LNCaP clone FGC (cell line): Measurements from ENCODE around the gene SUN2.

Experiments used
- DNase-seq: peaks from one replicate; pipeline ENCODE4 v3.0.0-alpha.2; 2011; ENCODE audit warnings: low read depth
- H3K4me3 ChIP-seq: 2 replicates; pipeline ENCODE4 v1.5.1; 2011; ENCODE audit warnings: mild to moderate bottlenecking, low read depth, low read length, control low read depth
- CTCF ChIP-seq: IDR thresholded peaks from 2 replicates; pipeline ENCODE4 v1.5.1; 2012; ENCODE audit warnings: mild to moderate bottlenecking; ENCODE audit not compliant: control insufficient read depth, insufficient read depth; ENCODE audit errors: extremely low read depth

Gene SUN2

GRCh38 chr22:38777087-38777671 lies 21.4 kb upstream of the SUN2 start:
- TF ChIP-seq CTCF: no peak
- no peak for DNase-seq

DNA sequence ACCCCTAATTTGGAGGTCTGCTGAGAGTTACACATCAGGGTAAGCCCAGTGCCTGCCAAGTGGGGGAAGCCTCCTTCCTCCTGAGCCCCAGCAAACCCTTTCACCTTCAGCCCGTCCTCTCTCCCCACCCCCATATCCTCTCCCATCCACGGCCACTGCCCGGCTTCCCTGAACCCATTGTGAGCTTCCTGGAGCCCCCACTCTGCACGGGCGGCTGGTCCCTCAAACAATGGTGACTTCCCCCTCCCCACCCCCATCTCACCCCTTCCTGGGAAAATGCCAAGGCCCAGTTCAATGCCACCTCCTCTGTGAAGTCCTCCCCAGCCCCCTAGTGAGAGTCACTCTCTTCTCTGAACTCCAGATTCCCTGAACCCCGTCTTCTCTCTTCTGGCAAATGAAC lies 20.3 kb upstream of the SUN2 start:
- H3K4me3 ChIP-seq: no peak overlapping the region
- DNase-seq: no peak
- no peak for TF ChIP-seq CTCF

More at GRCh38 chr22:38777087-38777671, 21.4 kb upstream of the SUN2 start:
- no peak overlapping the region for H3K4me3 ChIP-seq

- no peak for DNase-seq
- TF ChIP-seq CTCF: no peak
- no peak overlapping the region for H3K4me3 ChIP-seq
These were observed 19.9 kb upstream of the SUN2 start for GRCh38 chr22:38775656-38776055.

- no peak overlapping the region for H3K4me3 ChIP-seq
- no peak for TF ChIP-seq CTCF
- DNase-seq: no peak
These were observed 18.8 kb upstream of the SUN2 start for GRCh38 chr22:38774496-38775166.

DNA sequence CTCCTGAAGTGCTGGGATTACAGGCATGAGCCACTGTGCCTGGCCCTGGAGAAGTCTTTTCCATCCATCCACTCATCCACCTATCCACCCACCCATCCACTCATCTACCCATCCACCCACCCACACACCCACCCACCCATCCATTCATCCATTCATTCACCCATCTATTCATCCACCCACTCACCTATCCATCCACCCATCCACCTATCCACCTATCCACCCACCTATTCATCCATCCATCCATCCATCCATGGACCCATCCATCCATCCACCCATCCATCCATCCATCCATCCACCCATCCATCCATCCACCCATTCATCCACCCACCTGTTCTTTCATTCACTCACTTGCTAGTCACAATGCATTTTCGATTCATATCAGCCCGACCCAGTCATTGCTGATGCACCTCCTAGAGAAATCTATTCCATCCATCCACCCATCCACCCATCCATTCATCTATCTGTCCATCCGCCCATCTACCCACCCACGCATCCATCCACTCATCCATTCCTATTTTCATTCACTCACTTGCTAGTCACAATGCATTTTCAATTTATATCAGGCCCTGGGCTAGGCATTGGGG lies 17.7 kb upstream of the SUN2 start:
- H3K4me3 ChIP-seq: no peak overlapping the region
- DNase-seq: no peak
- no peak for TF ChIP-seq CTCF

GRCh38 chr22:38772623-38772873 lies 16.8 kb upstream of the SUN2 start:
- no peak overlapping the region for H3K4me3 ChIP-seq
- no peak for DNase-seq
- no peak for TF ChIP-seq CTCF
